Panc1 (cell line): ENCODE results near the gene PRTFDC1. TPM values are rescaled to one million over a fixed set of nuclear protein-coding genes. Genes with fewer than 3 reads are reported as not detected.
"Not testable (repeated sequence)": the region's sequence is repeated elsewhere in the genome, so short reads cannot be mapped to it uniquely, and the experiment has no call there.

ENCODE experiments used
- ATAC-seq: fragments of 200-7000 bp; cut with Tn5 transposase; 2 replicates; pipeline ENCODE4 v1.9.1; 2020; ENCODE audit warnings: mild to moderate bottlenecking, moderate library complexity
- BruUV-seq: library from RNA; stranded (reverse); fragments of 400-500 nt; replicated peaks from 2 replicates; lab custom pipeline; 2021; lab: Mats Ljungman, UMichigan
- CTCF ChIA-PET: fragments of 300-600 bp; sonication (Branson Sonifier 250); formaldehyde crosslinking; loops from one replicate; lab custom pipeline; 2022; ENCODE audit warnings: antibody characterized with exemption; lab: Charles Lee
- POLR2A ChIA-PET: fragments of 300-600 bp; sonication (Branson Sonifier 250); formaldehyde crosslinking; loops from one replicate; lab custom pipeline; 2022; ENCODE audit warnings: antibody characterized with exemption; lab: Charles Lee
- DNase-seq: peaks from one replicate; pipeline ENCODE4 v3.0.0-alpha.2; 2010; ENCODE audit warnings: low read depth, low spot score
- H3K27ac ChIP-seq: 2 replicates; pipeline ENCODE4 v1.5.1; 2011; ENCODE audit warnings: mild to moderate bottlenecking, low read length, inconsistent platforms
- H3K27me3 ChIP-seq: fragments of 200-500 bp; sonication (Bioruptor generic); 2 replicates; pipeline ENCODE4 v1.6.0; 2014; ENCODE audit warnings: low read length, inconsistent platforms; ENCODE audit not compliant: control insufficient read depth, insufficient read depth
- H3K36me3 ChIP-seq: fragments of 200-500 bp; sonication (Bioruptor generic); 2 replicates; pipeline ENCODE4 v1.5.1; 2014; ENCODE audit warnings: inconsistent platforms, mild to moderate bottlenecking, low read length, moderate library complexity; ENCODE audit not compliant: control insufficient read depth, insufficient read depth
- H3K4me1 ChIP-seq: 2 replicates; pipeline ENCODE4 v1.5.1; 2011; ENCODE audit warnings: inconsistent platforms, mild to moderate bottlenecking, low read length, moderate library complexity; ENCODE audit not compliant: control insufficient read depth, insufficient read depth
- H3K4me3 ChIP-seq, 2 experiments: 2 replicates each; pipeline ENCODE4 v1.5.1; 2011 to 2012; ENCODE audit warnings: low read depth in 2 of 2, low read length in 2 of 2, mild to moderate bottlenecking in 2 of 2, inconsistent platforms in 1 of 2, moderate library complexity in 1 of 2
- H3K9me3 ChIP-seq: fragments of 200-500 bp; sonication (Bioruptor generic); 2 replicates; pipeline ENCODE4 v1.5.1; 2014; ENCODE audit warnings: low read depth, mild to moderate bottlenecking, inconsistent platforms, low read length, moderate library complexity; ENCODE audit not compliant: control insufficient read depth, insufficient read depth
- CTCF ChIP-seq: fragments of 450-650 bp; IDR thresholded peaks from 2 replicates; pipeline ENCODE4 v1.5.1; 2017; ENCODE audit warnings: mild to moderate bottlenecking
- POLR2AphosphoS5 ChIP-seq: IDR thresholded peaks from 2 replicates; pipeline ENCODE4 v1.6.1; 2012; ENCODE audit warnings: mild to moderate bottlenecking, low read depth, low read length, moderate library complexity
- REST ChIP-seq, 2 experiments: IDR thresholded peaks; 2 replicates each; pipeline ENCODE4 v1.6.1; 2011 to 2012; ENCODE audit warnings: low read depth in 2 of 2, control low read depth in 1 of 2, low read length in 1 of 2, mild to moderate bottlenecking in 1 of 2, moderate library complexity in 1 of 2; ENCODE audit not compliant: insufficient read depth in 1 of 2
- SIN3A ChIP-seq: IDR thresholded peaks from 2 replicates; pipeline ENCODE4 v1.6.1; 2012; ENCODE audit warnings: low read depth, mild to moderate bottlenecking, low read length, moderate library complexity, borderline replicate concordance; ENCODE audit not compliant: insufficient read depth
- TCF7L2 ChIP-seq: IDR thresholded peaks from 2 replicates; pipeline ENCODE4 v1.6.1; 2011; ENCODE audit warnings: mild to moderate bottlenecking, low read depth, low read length, inconsistent platforms
- in situ Hi-C: cut with HindIII; loops from 2 replicates; pipeline ENCODE4 v1.10.0; 2016; ENCODE audit warnings: low sequenced_read_pairs, low pct_unique_long_range_greater_than_20kb
- intact Hi-C: fragments of 100-400 bp; cut with micrococcal nuclease; formaldehyde crosslinking; loops from one replicate; pipeline ENCODE4 v1.10.0; 2022; ENCODE audit not compliant: unreplicated experiment
- total RNA-seq: library from RNA; stranded (reverse); gene quantifications from one replicate; pipeline ENCODE4 v1.2.1, GENCODE V29; 2021; ENCODE audit not compliant: unreplicated experiment

PRTFDC1 gene
- total RNA-seq, 1 experiment from 2014 or later = 3.0 TPM

- BruUV-seq, H3K4me3 ChIP-seq, ATAC-seq, DNase-seq, intact Hi-C loops, H3K27ac ChIP-seq, in situ Hi-C loops, CTCF ChIA-PET, H3K27me3 ChIP-seq, H3K9me3 ChIP-seq, POLR2A ChIA-PET, H3K36me3 ChIP-seq, H3K4me1 ChIP-seq: not testable (repeated sequence)
These were observed 114.6 kb downstream of the PRTFDC1 start for GRCh38 chr10:24837781-24838180.

- Histone ChIP-seq H3K9me3 (no peaks in the 10 kb centered on the region), H3K4me3 (no peak overlapping the region), H3K4me1 (no peaks in the 10 kb centered on the region), H3K27ac (no peak overlapping the region), H3K27me3 (no peaks in the 10 kb centered on the region), H3K36me3 (no peaks in the 10 kb centered on the region)
- intact Hi-C loops (no loop called here), in situ Hi-C loops (no loop called here)
- DNase-seq (no peak), ATAC-seq (no peak)
- ChIA-PET POLR2A (no interaction called here), CTCF (no interaction called here)
- TF ChIP-seq TCF7L2 (no peak), REST (IDR thresholded peaks at IDR 0.05; ENCODE audit: insufficient read depth in 1 of 2, low read depth in 2 of 2, low read length in 1 of 2) (no peak), CTCF (no peak), SIN3A (no peak), POLR2AphosphoS5 (no peak)
- no TSS peak for BruUV-seq
These were observed 117.5 kb downstream of the PRTFDC1 start for GRCh38 chr10:24834869-24835268.

GRCh38 chr10:24826009-24826408 lies 126.4 kb downstream of the PRTFDC1 start:
- H3K4me1 ChIP-seq = no peaks in the 10 kb centered on the region
- no peak overlapping the region for H3K27ac ChIP-seq
- no peaks in the 10 kb centered on the region for H3K36me3 ChIP-seq
- H3K9me3 ChIP-seq = no peaks in the 10 kb centered on the region
- intact Hi-C loops (no loop called here), in situ Hi-C loops (no loop called here)
- no peak for ATAC-seq
- DNase-seq = no peak
- no peak for TF ChIP-seq POLR2AphosphoS5
- POLR2A ChIA-PET = no interaction called here
- H3K4me3 ChIP-seq = no peak overlapping the region
- no peaks in the 10 kb centered on the region for H3K27me3 ChIP-seq
- BruUV-seq = no TSS peak
- CTCF ChIA-PET = no interaction called here
